Neural cell (in vitro differentiated cells): ENCODE data around the gene KCNQ1OT1.

Experiments
- EP300 ChIP-seq: fragments of 450-650 bp; conservative IDR thresholded peaks from 2 replicates; pipeline ENCODE4 v1.6.1; 2014; ENCODE audit warnings: antibody characterized with exemption, mild to moderate bottlenecking, moderate library complexity; ENCODE audit not compliant: poor library complexity, severe bottlenecking
- EZH2 ChIP-seq: fragments of 200-600, 300-800 bp; shearing (Covaris generic), sonication (generic); IDR thresholded peaks from 2 replicates; pipeline ENCODE4 v1.6.1; 2014; ENCODE audit warnings: antibody characterized with exemption, low read length, borderline replicate concordance, mild to moderate bottlenecking; ENCODE audit not compliant: insufficient read depth, poor library complexity, severe bottlenecking
- MXI1 ChIP-seq: fragments of 450-650 bp; conservative IDR thresholded peaks from 2 replicates; pipeline ENCODE4 v1.6.1; 2014; ENCODE audit warnings: antibody characterized with exemption, mild to moderate bottlenecking; ENCODE audit not compliant: poor library complexity, severe bottlenecking
- POLR2AphosphoS5 ChIP-seq: IDR thresholded peaks from 2 replicates; pipeline ENCODE4 v1.6.1; 2012
- RAD21 ChIP-seq: fragments of 450-650 bp; conservative IDR thresholded peaks from 2 replicates; pipeline ENCODE4 v1.6.1; 2014; ENCODE audit warnings: antibody characterized with exemption, mild to moderate bottlenecking, moderate library complexity
- REST ChIP-seq: IDR thresholded peaks from 2 replicates; pipeline ENCODE4 v1.6.1; 2012; ENCODE audit warnings: borderline replicate concordance
- SMC3 ChIP-seq: fragments of 450-650 bp; conservative IDR thresholded peaks from 2 replicates; pipeline ENCODE4 v1.6.1; 2014; ENCODE audit warnings: antibody characterized with exemption, mild to moderate bottlenecking, moderate library complexity; ENCODE audit not compliant: poor library complexity
- TF ChIP-seq, protein P1 (sequence below): fragments of 450-650 bp; IDR thresholded peaks from 2 replicates; pipeline ENCODE4 v1.5.1; 2014; ENCODE audit warnings: antibody characterized with exemption, mild to moderate bottlenecking, moderate library complexity; ENCODE audit not compliant: poor library complexity, severe bottlenecking

DNA sequence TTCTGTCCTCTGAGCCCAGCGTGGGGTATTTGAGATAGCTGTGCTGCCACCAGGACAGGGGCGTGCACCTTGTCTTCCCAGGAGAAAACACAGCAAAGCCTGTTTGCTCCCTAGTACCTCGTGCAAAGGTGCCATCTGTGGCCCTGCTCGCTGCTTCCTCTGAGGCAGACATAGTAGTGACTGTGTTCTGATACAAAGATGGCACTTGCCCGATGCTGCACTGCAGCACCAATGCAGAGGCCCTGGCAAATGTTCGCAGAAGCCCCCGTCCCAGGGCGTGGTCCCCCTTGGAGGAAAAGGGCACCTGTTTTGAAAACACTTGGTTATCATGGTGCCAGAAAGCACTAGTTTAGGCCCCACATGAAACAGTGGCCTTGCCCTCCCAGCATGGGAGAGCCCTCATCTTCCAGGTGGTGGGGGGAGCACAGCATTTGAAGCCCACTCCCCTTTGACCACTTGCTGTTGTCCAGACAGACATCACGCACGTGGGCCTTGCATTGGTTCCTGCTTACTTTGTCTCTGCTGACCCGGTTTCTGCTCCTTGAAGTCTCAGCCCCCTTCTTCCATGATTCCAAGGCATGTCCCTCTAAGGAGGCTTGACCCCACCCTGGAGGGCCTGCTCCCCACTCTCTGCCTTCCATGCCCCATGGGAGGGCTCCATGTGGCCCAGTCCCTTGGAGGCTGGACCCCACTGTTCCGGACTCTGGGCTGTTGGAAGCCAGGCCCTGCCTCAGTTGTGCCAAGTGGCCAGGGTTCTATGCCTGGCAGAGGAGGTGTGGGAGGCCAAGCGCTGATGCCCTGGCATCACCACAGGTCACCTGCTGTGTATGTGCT, 109.4 kb downstream of the KCNQ1OT1 start:
- TF ChIP-seq, protein P1, sequence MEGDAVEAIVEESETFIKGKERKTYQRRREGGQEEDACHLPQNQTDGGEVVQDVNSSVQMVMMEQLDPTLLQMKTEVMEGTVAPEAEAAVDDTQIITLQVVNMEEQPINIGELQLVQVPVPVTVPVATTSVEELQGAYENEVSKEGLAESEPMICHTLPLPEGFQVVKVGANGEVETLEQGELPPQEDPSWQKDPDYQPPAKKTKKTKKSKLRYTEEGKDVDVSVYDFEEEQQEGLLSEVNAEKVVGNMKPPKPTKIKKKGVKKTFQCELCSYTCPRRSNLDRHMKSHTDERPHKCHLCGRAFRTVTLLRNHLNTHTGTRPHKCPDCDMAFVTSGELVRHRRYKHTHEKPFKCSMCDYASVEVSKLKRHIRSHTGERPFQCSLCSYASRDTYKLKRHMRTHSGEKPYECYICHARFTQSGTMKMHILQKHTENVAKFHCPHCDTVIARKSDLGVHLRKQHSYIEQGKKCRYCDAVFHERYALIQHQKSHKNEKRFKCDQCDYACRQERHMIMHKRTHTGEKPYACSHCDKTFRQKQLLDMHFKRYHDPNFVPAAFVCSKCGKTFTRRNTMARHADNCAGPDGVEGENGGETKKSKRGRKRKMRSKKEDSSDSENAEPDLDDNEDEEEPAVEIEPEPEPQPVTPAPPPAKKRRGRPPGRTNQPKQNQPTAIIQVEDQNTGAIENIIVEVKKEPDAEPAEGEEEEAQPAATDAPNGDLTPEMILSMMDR = no peak
- TF ChIP-seq REST (no peak), POLR2AphosphoS5 (no peak), EP300 (no peak), EZH2 (no peak), MXI1 (no peak), RAD21 (no peak), SMC3 (no peak)
